Mesodermal cell (in vitro differentiated cells): Measurements from ENCODE around the gene RUNDC1.
"Not testable (repeated sequence)": the region's sequence is repeated elsewhere in the genome, so short reads cannot be mapped to it uniquely, and the experiment has no call there.

Experiments
- H3K27ac ChIP-seq: 2 replicates; pipeline ENCODE4 v1.7.0; 2013; ENCODE audit warnings: mild to moderate bottlenecking, low read depth, low read length, moderate library complexity; ENCODE audit not compliant: severe bottlenecking
- H3K36me3 ChIP-seq: 2 replicates; pipeline ENCODE4 v1.7.1; 2013; ENCODE audit warnings: mild to moderate bottlenecking, low read length, moderate library complexity; ENCODE audit not compliant: control insufficient read depth, insufficient read depth
- H3K4me1 ChIP-seq: one replicate; pipeline ENCODE4 v1.7.1; 2013; ENCODE audit warnings: mild to moderate bottlenecking, low read length; ENCODE audit not compliant: insufficient read depth, control insufficient read depth, poor library complexity, severe bottlenecking
- H3K4me3 ChIP-seq: 2 replicates; pipeline ENCODE4 v1.7.0; 2013; ENCODE audit warnings: low read length, control low read depth, mild to moderate bottlenecking; ENCODE audit not compliant: insufficient read depth, poor library complexity, severe bottlenecking; ENCODE audit errors: extremely low read depth
- H3K9me3 ChIP-seq: 2 replicates; pipeline ENCODE4 v1.7.1; 2013; ENCODE audit warnings: mild to moderate bottlenecking, low read length, moderate library complexity; ENCODE audit not compliant: control insufficient read depth
- WGBS, 2 experiments: methylation state at CpG; one replicate each; pipeline ENCODE4 v1.1.5; 2013; ENCODE audit warnings: missing lambda C conversion rate in 2 of 2; ENCODE audit not compliant: insufficient coverage in 2 of 2; 5-methylcytosine and 5-hydroxymethylcytosine counted together

The RUNDC1 gene

DNA sequence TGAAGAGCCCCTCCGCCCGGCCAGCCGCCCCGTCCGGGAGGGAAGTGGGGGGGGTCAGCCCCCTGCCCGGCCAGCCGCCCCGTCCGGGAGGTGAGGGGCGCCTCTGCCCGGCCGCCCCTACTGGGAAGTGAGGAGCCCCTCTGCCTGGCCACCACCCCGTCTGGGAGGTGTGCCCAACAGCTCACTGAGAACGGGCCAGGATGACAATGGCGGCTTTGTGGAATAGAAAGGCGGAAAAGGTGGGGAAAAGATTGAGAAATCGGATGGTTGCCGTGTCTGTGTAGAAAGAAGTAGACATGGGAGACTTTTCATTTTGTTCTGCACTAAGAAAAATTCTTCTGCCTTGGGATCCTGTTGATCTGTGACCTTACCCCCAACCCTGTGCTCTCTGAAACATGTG lies 7.0 kb upstream of the RUNDC1 start:
- not testable (repeated sequence) for H3K4me3 ChIP-seq, H3K36me3 ChIP-seq, H3K27ac ChIP-seq, H3K4me1 ChIP-seq, H3K9me3 ChIP-seq
- no CpG with 5 or more reads among the region's 18 CpGs for WGBS, 2 experiments

DNA sequence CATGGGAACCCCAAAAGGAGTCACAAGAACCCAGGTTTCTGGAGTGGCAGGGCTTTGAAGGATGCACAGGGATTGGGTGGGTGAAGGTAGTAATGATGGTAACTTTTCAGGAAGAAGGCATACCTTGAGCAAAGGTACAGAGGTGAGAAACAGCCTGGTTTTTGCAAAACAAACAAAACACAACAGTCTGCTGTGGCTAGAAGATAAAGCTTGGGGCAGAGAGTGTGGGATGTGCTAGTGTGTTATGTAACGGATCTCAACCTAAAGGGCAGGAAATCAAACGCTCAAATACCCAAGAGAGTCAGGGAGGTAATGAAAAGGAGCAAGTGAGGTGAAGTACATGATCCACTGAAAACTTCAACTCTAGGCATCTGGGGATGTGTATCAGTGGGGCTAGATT lies 5.1 kb upstream of the RUNDC1 start:
- Histone ChIP-seq H3K36me3 (peaks cover 5% of the 10 kb centered on the region), H3K9me3 (no peaks in the 10 kb centered on the region), H3K27ac (no peak overlapping the region), H3K4me1 (peaks cover 3% of the 10 kb centered on the region), H3K4me3 (no peak overlapping the region)
- WGBS, 2 experiments: 95 to 100% methylated on average over 2 of the region's 2 CpGs

- H3K27ac ChIP-seq, H3K36me3 ChIP-seq, H3K4me3 ChIP-seq, H3K9me3 ChIP-seq, H3K4me1 ChIP-seq: not testable (repeated sequence)
- WGBS, 2 experiments: 86 to 88% methylated on average over 14 to 16 of the region's 16 CpGs
Measured at GRCh38 chr17:42975701-42976100, 4.7 kb upstream of the RUNDC1 start.

- WGBS, 2 experiments: 41 to 49% methylated on average over 19 to 20 of the region's 21 CpGs
- H3K27ac ChIP-seq: peak within 1 kb of the TSS; percentile 87
Measured at GRCh38 chr17:42979511-42980273, 673 bp upstream of the RUNDC1 start, which contains the start of gene PTGES3L. Gene PTGES3L (minus strand): TSS chr17:42980080. CDS start chr17:42980053, 27 bp downstream.

DNA sequence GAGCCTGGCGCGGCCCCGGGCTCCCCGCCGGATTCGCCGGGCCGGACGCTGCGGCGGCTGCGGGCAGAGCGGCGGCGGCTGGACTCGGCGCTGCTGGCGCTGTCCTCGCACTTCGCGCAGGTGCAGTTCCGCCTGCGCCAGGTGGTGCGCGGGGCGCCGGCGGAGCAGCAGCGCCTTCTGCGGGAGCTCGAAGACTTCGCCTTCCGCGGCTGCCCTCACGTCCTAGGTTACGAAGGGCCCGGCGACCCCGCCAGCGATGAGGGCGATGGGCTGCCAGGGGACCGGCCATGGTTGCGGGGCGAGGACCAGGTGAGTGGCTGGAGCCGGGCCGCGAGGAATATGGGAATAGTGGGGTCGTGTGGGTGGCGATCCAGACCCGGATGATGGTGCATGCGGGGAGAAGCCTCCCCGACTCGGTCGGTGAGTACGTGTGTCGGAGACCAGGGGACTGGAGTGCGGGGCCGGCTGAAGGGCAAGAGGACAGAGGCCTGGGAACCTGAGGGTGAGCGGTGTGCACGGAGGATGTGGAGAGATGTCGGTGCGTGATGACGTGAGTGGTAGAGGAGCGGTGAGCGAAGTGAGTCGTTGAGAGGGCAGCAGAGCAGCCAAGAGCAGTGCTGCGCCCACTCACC lies 517 bp downstream of the RUNDC1 start:
- Histone ChIP-seq H3K27ac (peak overlapping the region; percentile 87), H3K4me1 (peaks cover 3% of the 10 kb centered on the region), H3K36me3 (peaks cover 28% of the 10 kb centered on the region), H3K4me3 (peak overlapping the region; percentile 89), H3K9me3 (no peaks in the 10 kb centered on the region)
- 0 to 1% methylated on average over 53 to 65 of the region's 67 CpGs for WGBS, 2 experiments

More at GRCh38 chr17:42979511-42980273, 673 bp upstream of the RUNDC1 start, which contains the start of gene PTGES3L:
- Histone ChIP-seq H3K36me3 (peaks cover 16% of the 10 kb centered on the region), H3K9me3 (no peaks in the 10 kb centered on the region), H3K4me3 (peak within 1 kb of the TSS; percentile 89), H3K4me1 (peaks cover 3% of the 10 kb centered on the region)

GRCh38 chr17:42982266-42982665 lies 1.9 kb downstream of the RUNDC1 start:
- Histone ChIP-seq H3K4me3 (no peak overlapping the region), H3K36me3 (peaks cover 41% of the 10 kb centered on the region), H3K9me3 (no peaks in the 10 kb centered on the region), H3K27ac (no peak overlapping the region), H3K4me1 (peaks cover 3% of the 10 kb centered on the region)

- Histone ChIP-seq H3K36me3 (peaks cover 70% of the 10 kb centered on the region), H3K27ac (no peak overlapping the region), H3K4me3 (no peak overlapping the region), H3K4me1 (no peaks in the 10 kb centered on the region), H3K9me3 (no peaks in the 10 kb centered on the region)
- no CpG with 5 or more reads among the region's 1 CpG for WGBS, 2 experiments
Measured at GRCh38 chr17:42985225-42985624, 4.9 kb downstream of the RUNDC1 start.

DNA sequence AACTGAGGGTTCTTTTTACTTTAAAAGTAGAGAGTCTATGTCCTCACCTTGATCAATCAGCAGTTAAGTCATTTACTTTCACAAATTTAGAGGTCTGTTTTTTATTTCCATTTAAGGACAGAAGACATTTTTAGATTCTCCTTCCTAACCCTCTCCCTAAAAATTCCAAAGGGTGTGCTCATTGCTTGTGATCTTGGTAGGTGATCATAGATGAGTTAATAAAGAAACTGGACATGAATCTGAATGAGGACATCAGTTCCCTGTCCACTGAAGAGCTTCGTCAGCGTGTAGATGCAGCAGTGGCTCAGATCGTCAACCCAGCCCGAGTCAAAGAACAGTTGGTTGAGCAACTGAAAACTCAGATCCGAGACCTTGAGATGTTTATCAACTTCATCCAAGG lies 8.8 kb downstream of the RUNDC1 start:
- no peaks in the 10 kb centered on the region for H3K4me1 ChIP-seq
- 96% methylated on average over 4 of the region's 5 CpGs; no CpG with 5 or more reads in 1 of the 2 experiments for WGBS, 2 experiments
- peaks cover 93% of the 10 kb centered on the region for H3K36me3 ChIP-seq
- H3K9me3 ChIP-seq: no peaks in the 10 kb centered on the region
- no peak overlapping the region for H3K4me3 ChIP-seq
- H3K27ac ChIP-seq: no peak overlapping the region

- Histone ChIP-seq H3K9me3 (no peaks in the 10 kb centered on the region), H3K36me3 (peaks cover 93% of the 10 kb centered on the region), H3K27ac (no peak overlapping the region), H3K4me3 (no peak overlapping the region), H3K4me1 (no peaks in the 10 kb centered on the region)
- WGBS, 2 experiments: 95 to 98% methylated on average over 4 to 5 of the region's 6 CpGs
Measured at GRCh38 chr17:42989726-42990652, 9.6 kb downstream of the RUNDC1 start.

- no peaks in the 10 kb centered on the region for H3K4me1 ChIP-seq
- no peak overlapping the region for H3K27ac ChIP-seq
- no peak overlapping the region for H3K4me3 ChIP-seq
- no peaks in the 10 kb centered on the region for H3K9me3 ChIP-seq
- 94 to 99% methylated on average over 6 of the region's 6 CpGs for WGBS, 2 experiments
- peaks cover 83% of the 10 kb centered on the region for H3K36me3 ChIP-seq
Measured at GRCh38 chr17:42991471-42991870, 11.1 kb downstream of the RUNDC1 start.
